ENCODE results near the gene B3GAT1. TPM values are rescaled to one million over a fixed set of nuclear protein-coding genes. Genes with fewer than 3 reads are reported as not detected.

The B3GAT1 gene
- total and polyA plus RNA-seq, 12 donors: 0.04 to 0.60 (median 0.08) TPM; not detected in 6

DNA sequence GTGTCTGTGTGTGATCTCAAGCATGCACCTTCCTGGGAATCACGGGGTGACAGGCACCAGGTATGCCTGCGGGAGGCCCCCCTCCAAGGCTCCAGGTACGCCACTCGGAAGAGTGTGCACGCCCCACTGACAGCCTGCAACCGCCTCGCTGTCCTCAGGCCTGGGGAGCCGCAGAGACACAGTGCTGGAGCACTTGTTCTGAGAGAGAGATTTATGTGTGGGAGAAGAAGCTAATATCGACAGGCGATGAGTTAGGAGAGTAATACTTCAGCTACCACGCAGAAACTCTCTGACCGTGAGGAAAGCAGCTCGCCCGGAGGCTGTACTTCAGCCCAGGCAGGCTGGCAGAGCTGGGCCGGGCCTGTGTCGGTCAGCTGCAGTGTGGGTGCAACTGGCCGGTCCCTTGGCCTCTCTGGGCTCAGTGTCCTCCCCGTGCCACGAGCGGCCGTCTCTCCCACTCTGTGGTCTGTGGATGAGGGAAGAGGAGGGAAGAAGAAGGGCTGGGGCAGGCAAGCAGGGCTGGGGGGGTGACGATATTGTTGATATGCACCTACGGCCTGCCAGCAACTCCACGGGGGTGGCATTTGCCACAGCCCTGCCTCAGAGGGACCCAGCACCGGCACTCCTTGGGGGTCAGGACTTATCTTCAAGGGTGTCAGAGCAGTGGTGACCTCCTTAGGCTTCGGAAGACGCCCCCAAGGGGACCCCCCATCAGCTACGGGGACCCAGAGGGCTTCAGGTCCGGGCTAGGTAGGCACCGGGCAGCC is 7.3 kb downstream of the B3GAT1 start:
- intact Hi-C loops (cut with DNase I): no loop called here
- no peak for DNase-seq
- H3K4me1 ChIP-seq: no peaks in the 10 kb centered on the region
- H3K9me3 ChIP-seq: peaks cover 0 to 4% (median 0%) of the 10 kb centered on the region in 11 donors
- H3K4me3 ChIP-seq: no peak overlapping the region
- H3K27me3 ChIP-seq: peaks cover 6 to 71% (median 44%) of the 10 kb centered on the region in 7 donors
- TF ChIP-seq, protein P1, sequence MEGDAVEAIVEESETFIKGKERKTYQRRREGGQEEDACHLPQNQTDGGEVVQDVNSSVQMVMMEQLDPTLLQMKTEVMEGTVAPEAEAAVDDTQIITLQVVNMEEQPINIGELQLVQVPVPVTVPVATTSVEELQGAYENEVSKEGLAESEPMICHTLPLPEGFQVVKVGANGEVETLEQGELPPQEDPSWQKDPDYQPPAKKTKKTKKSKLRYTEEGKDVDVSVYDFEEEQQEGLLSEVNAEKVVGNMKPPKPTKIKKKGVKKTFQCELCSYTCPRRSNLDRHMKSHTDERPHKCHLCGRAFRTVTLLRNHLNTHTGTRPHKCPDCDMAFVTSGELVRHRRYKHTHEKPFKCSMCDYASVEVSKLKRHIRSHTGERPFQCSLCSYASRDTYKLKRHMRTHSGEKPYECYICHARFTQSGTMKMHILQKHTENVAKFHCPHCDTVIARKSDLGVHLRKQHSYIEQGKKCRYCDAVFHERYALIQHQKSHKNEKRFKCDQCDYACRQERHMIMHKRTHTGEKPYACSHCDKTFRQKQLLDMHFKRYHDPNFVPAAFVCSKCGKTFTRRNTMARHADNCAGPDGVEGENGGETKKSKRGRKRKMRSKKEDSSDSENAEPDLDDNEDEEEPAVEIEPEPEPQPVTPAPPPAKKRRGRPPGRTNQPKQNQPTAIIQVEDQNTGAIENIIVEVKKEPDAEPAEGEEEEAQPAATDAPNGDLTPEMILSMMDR (IDR thresholded peaks at IDR 0.05): no peak
- peak in 1 of 8 donors; percentile 33 for ATAC-seq
- H3K27ac ChIP-seq: no peak overlapping the region
- H3K36me3 ChIP-seq: no peaks in the 10 kb centered on the region
- 83 to 86% methylated on average over 30 of the region's 30 CpGs for WGBS, 2 donors

DNA sequence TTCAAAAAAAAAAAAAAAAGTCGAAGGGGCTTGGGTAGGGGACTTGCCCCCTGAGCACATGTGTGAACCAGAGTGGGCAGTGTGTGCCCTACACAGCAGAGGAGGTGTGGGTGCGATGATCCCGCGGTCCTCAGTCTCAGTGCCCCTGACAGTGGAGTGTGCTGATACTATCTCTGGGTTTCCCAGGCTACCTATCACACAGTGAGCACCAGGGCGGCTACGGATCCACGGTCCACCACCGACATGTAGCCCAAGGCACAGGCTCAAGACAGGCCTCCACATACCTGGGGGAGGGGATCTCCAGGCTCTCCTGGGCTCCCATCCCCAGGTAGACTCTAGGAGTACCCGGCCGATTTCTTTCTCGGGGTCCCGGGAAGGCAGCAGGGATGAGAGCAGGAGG is 9.1 kb downstream of the B3GAT1 start:
- ATAC-seq (no peak), DNase-seq (no peak)
- WGBS, 2 donors: 81 to 84% methylated on average over 12 of the region's 12 CpGs
- no peaks in the 10 kb centered on the region for H3K36me3 ChIP-seq
- H3K27ac ChIP-seq: no peak overlapping the region
- H3K4me1 ChIP-seq: no peaks in the 10 kb centered on the region
- peaks cover 0 to 4% (median 0%) of the 10 kb centered on the region in 11 donors for H3K9me3 ChIP-seq
- TF ChIP-seq, protein P1 (IDR thresholded peaks at IDR 0.05): no peak
- peaks cover 3 to 77% (median 47%) of the 10 kb centered on the region in 7 donors for H3K27me3 ChIP-seq
- intact Hi-C loops (cut with DNase I): no loop called here
- H3K4me3 ChIP-seq: no peak overlapping the region

DNA sequence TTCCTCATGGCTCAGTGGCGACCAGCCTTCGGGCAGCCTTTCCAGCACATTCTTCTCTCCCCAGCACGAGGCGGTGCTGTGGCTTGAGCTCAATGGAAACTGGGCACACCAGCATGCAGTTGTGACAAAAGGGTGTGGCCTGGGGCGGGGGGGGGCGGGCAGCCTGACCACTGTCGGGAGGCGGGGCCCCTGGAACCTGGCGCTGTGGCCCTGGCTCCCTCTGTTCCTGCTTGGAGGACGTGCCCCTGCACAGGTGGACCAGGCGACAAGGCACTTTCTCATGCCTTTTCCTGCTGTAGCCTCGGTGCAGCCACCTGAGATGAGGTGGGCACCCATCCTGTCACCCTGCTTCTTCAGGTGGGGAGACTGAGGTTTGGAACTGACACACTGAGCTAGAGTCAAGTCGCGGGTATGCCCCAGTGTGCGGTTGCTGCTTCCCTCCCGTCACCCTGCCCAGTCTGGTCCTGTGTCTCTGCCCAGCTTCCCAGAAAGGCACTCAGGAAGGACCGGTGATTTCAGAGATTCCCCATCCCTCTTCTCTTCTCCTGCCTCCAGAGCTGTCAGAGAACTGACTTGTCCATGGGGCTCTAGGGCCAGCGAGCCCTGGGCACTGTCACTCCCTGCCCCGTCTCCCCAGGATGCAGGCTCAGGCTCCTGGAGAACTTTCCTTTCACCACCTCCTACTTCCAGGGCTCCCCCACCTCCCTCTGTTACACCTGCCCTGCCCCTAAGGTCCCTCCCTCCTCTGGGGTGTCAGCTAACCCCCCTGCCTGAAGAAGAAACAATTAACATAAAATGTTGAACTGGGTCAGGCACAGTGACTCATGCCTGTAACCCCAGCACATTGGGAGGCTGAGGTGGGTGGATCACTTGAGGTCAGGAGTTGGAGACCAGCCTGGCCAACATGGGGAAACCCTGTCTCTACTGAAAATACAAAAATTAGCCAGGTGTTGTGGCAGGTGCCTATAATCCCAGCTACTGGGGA is 9.9 kb downstream of the B3GAT1 start:
- no peak overlapping the region for H3K4me3 ChIP-seq
- no peaks in the 10 kb centered on the region for H3K4me1 ChIP-seq
- no peak for DNase-seq
- 60 to 72% methylated on average over 19 of the region's 19 CpGs for WGBS, 2 donors
- no peaks in the 10 kb centered on the region for H3K36me3 ChIP-seq
- intact Hi-C loops (cut with DNase I): no loop called here
- TF ChIP-seq, protein P1 (IDR thresholded peaks at IDR 0.05): no peak
- H3K27me3 ChIP-seq: peaks cover 3 to 77% (median 47%) of the 10 kb centered on the region in 7 donors
- H3K27ac ChIP-seq: no peak overlapping the region
- H3K9me3 ChIP-seq: peaks cover 0 to 4% (median 0%) of the 10 kb centered on the region in 11 donors
- ATAC-seq: no peak

DNA sequence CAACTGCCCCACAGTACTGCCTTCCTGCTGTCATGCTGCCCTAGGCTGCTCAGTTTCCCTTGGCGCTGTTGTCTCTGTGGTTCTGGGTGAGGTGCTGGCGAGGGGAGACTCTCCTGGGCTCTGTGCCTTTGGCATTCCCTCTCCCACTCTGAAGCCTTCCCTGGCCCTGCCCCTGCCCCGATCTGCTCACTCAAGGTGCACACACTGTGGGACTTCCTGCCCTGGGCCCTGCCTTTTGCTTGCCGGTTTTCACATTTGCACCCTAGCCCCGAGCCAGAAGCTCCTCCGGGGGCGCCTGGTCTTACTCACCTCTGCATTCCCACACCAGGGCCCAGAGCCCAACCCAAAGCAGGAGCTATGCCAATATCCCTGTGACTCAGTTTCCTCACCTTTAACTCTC is 12.0 kb downstream of the B3GAT1 start:
- Histone ChIP-seq H3K27ac (no peak overlapping the region), H3K9me3 (peaks cover 0 to 4% (median 0%) of the 10 kb centered on the region in 11 donors), H3K27me3 (peaks cover 0 to 70% (median 37%) of the 10 kb centered on the region in 7 donors), H3K4me3 (no peak overlapping the region), H3K36me3 (no peaks in the 10 kb centered on the region), H3K4me1 (no peaks in the 10 kb centered on the region)
- TF ChIP-seq, protein P1 (IDR thresholded peaks at IDR 0.05): no peak
- ATAC-seq (no peak), DNase-seq (no peak)
- WGBS, 2 donors: 78 to 80% methylated on average over 7 of the region's 7 CpGs
- intact Hi-C loops (cut with DNase I): no loop called here

All from heart right ventricle (tissue), 16 donors.